ENCODE measurements around the gene PDE8A.

PDE8A gene

GRCh38 chr15:84946772-84947489 lies 34.7 kb upstream of the PDE8A start:
- no peak overlapping the region for H3K27ac ChIP-seq
- no peaks in the 10 kb centered on the region for H4K20me1 ChIP-seq
- H3K4me1 ChIP-seq: peaks cover 0 to 20% (median 8%) of the 10 kb centered on the region in 10 experiments; a peak in 12 of 20 replicates
- TF ChIP-seq Cebpa-rat (IDR thresholded peaks at IDR 0.05): no peak
- no peak overlapping the region for H3K4me3 ChIP-seq
- H3K9ac ChIP-seq: no peak overlapping the region
- H3K9me3 ChIP-seq (replicated peaks in 1 of 11): peaks cover 0 to 12% (median 0%) of the 10 kb centered on the region in 11 experiments; a peak in 2 of 22 replicates
- no peak overlapping the region for H3K4me2 ChIP-seq
- no peaks in the 10 kb centered on the region for H3K36me3 ChIP-seq
- no peaks in the 10 kb centered on the region for H3K27me3 ChIP-seq

GRCh38 chr15:84947947-84948830 lies 33.5 kb upstream of the PDE8A start:
- Histone ChIP-seq H3K27ac (no peak overlapping the region), H3K4me2 (no peak overlapping the region), H4K20me1 (no peaks in the 10 kb centered on the region), H3K9ac (no peak overlapping the region), H3K4me1 (peaks cover 0 to 20% (median 8%) of the 10 kb centered on the region in 10 experiments; a peak in 12 of 20 replicates), H3K36me3 (no peaks in the 10 kb centered on the region), H3K4me3 (no peak overlapping the region), H3K27me3 (no peaks in the 10 kb centered on the region), H3K9me3 (replicated peaks in 1 of 11) (peaks cover 0 to 5% (median 0%) of the 10 kb centered on the region in 11 experiments; a peak in 1 of 22 replicates)
- TF ChIP-seq Cebpa-rat (IDR thresholded peaks at IDR 0.05): no peak

- Histone ChIP-seq H3K27me3 (no peaks in the 10 kb centered on the region), H3K9ac (no peak overlapping the region), H3K9me3 (replicated peaks in 1 of 11) (no peaks in the 10 kb centered on the region), H3K27ac (no peak overlapping the region), H3K4me2 (no peak overlapping the region), H4K20me1 (no peaks in the 10 kb centered on the region), H3K4me3 (no peak overlapping the region), H3K4me1 (peaks cover 0 to 12% (median 4%) of the 10 kb centered on the region in 10 experiments; a peak in 13 of 20 replicates), H3K36me3 (no peaks in the 10 kb centered on the region)
- TF ChIP-seq Cebpa-rat (IDR thresholded peaks at IDR 0.05): no peak
These were observed 32.6 kb upstream of the PDE8A start for GRCh38 chr15:84949043-84949442.

GRCh38 chr15:84949845-84950569 lies 31.6 kb upstream of the PDE8A start:
- Histone ChIP-seq H4K20me1 (no peaks in the 10 kb centered on the region), H3K27ac (no peak overlapping the region), H3K36me3 (no peaks in the 10 kb centered on the region), H3K9ac (no peak overlapping the region), H3K4me2 (no peak overlapping the region), H3K4me1 (peaks cover 0 to 6% (median under 1%) of the 10 kb centered on the region in 10 experiments; a peak in 5 of 20 replicates), H3K9me3 (replicated peaks in 1 of 11) (no peaks in the 10 kb centered on the region), H3K27me3 (no peaks in the 10 kb centered on the region), H3K4me3 (no peak overlapping the region)
- no peak for TF ChIP-seq Cebpa-rat (IDR thresholded peaks at IDR 0.05)

GRCh38 chr15:84950570-84951111 lies 31.0 kb upstream of the PDE8A start:
- H3K27me3 ChIP-seq: no peaks in the 10 kb centered on the region
- H4K20me1 ChIP-seq: no peaks in the 10 kb centered on the region
- H3K4me2 ChIP-seq: no peak overlapping the region
- TF ChIP-seq Cebpa-rat (IDR thresholded peaks at IDR 0.05): no peak
- H3K4me1 ChIP-seq: peaks cover 0 to 12% (median 4%) of the 10 kb centered on the region in 10 experiments; a peak in 15 of 20 replicates
- H3K36me3 ChIP-seq: no peaks in the 10 kb centered on the region
- no peak overlapping the region for H3K27ac ChIP-seq
- H3K9ac ChIP-seq: no peak overlapping the region
- H3K4me3 ChIP-seq: no peak overlapping the region
- no peaks in the 10 kb centered on the region for H3K9me3 ChIP-seq (replicated peaks in 1 of 11)

GRCh38 chr15:84951736-84952135 lies 29.9 kb upstream of the PDE8A start:
- H3K4me3 ChIP-seq: no peak overlapping the region
- no peaks in the 10 kb centered on the region for H4K20me1 ChIP-seq
- no peak for TF ChIP-seq Cebpa-rat (IDR thresholded peaks at IDR 0.05)
- H3K27me3 ChIP-seq: no peaks in the 10 kb centered on the region
- H3K4me1 ChIP-seq: peaks cover 0 to 18% (median 10%) of the 10 kb centered on the region in 10 experiments; a peak in 16 of 20 replicates
- no peak overlapping the region for H3K27ac ChIP-seq
- no peaks in the 10 kb centered on the region for H3K9me3 ChIP-seq (replicated peaks in 1 of 11)
- H3K9ac ChIP-seq: no peak overlapping the region
- no peaks in the 10 kb centered on the region for H3K36me3 ChIP-seq
- H3K4me2 ChIP-seq: no peak overlapping the region

DNA sequence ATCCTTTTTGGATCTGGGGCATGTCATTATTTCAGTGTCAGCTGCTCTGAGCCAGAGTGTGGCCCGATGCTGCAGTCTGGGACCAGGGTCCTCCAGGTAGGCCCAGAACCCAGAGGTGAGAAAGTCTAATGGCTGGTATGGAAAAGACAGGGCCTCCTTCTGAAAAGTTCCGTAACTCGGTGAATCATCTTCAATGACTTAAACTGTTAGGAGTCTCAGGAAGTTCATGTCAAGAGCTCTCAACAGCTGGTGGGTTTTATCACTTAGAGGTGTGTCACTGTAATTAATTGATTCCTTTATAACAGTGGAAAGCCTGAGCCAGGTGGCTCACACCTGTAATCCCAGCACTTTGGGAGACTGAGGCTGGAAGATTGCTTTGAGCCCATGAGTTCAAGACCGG lies 28.5 kb upstream of the PDE8A start:
- no peaks in the 10 kb centered on the region; a peak in 1 of 22 replicates for H3K36me3 ChIP-seq
- no peak overlapping the region for H3K4me2 ChIP-seq
- no peak overlapping the region for H3K27ac ChIP-seq
- H3K4me1 ChIP-seq: peaks cover 0 to 15% (median 11%) of the 10 kb centered on the region in 10 experiments; a peak in 16 of 20 replicates
- no peaks in the 10 kb centered on the region for H3K27me3 ChIP-seq
- H3K9ac ChIP-seq: no peak overlapping the region
- no peak for TF ChIP-seq Cebpa-rat (IDR thresholded peaks at IDR 0.05)
- H3K4me3 ChIP-seq: no peak overlapping the region
- H3K9me3 ChIP-seq (replicated peaks in 1 of 11): peaks cover 0 to 12% (median 10%) of the 10 kb centered on the region in 11 experiments; a peak in 12 of 22 replicates
- no peaks in the 10 kb centered on the region for H4K20me1 ChIP-seq

DNA sequence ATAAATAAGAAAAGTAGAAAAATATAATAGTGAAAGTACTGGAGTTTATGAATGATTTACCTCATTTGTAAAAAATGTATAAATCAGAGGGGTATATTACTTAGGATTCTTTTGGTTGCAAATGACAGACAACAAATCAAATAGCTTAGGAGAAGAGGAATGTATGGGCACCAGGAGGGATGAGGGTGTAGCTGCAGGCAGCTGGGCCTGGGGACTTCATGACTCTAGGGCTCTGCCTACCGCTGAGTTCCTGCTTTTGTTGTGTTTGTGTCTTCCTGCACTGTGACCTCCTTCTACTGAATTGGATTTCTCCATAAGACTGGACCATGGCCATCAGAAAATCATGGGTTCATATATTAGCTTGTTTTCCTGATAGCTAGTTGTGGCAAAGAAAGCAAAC lies 27.9 kb upstream of the PDE8A start:
- Histone ChIP-seq H3K4me1 (peaks cover 0 to 20% (median 16%) of the 10 kb centered on the region in 10 experiments; a peak in 17 of 20 replicates), H3K27ac (no peak overlapping the region), H3K9ac (no peak overlapping the region), H3K9me3 (replicated peaks in 1 of 11) (peaks cover 0 to 17% (median 12%) of the 10 kb centered on the region in 11 experiments; a peak in 15 of 22 replicates), H3K4me2 (no peak overlapping the region), H3K36me3 (no peaks in the 10 kb centered on the region; a peak in 1 of 22 replicates), H3K27me3 (no peaks in the 10 kb centered on the region), H3K4me3 (no peak overlapping the region), H4K20me1 (no peaks in the 10 kb centered on the region)
- TF ChIP-seq Cebpa-rat (IDR thresholded peaks at IDR 0.05): no peak
